Right lung (tissue), 10 donors: Measurements from ENCODE around the gene ABHD17C. TPM values are rescaled to one million over a fixed set of nuclear protein-coding genes. Genes with fewer than 3 reads are reported as not detected.
A peak's percentile ranks its signal among the peaks of the same experiment; 100 is the strongest.
"Not testable (repeated sequence)": the region's sequence is repeated elsewhere in the genome, so short reads cannot be mapped to it uniquely, and the experiment has no call there.

Source experiments
- DNase-seq, 2 donors: peaks; one replicate each; pipeline ENCODE4 v3.0.0-alpha.2; 2013
- long read RNA-seq, 8 donors: transcript quantifications; one replicate each; lab custom pipeline, GENCODE V29; 2026
- polyA plus RNA-seq, 5 donors: library from polyadenylated mRNA; unstranded; fragments of 120-200 nt; gene quantifications; one replicate each; pipeline versions ENCODE4 v1.2.1 to v1.2.3, GENCODE V29; 2013; ENCODE audit warnings: inconsistent platforms in 1 of 5, low replicate concordance in 1 of 5; ENCODE audit not compliant: insufficient read length in 5 of 5, insufficient read depth in 1 of 5

Gene ABHD17C
- polyA plus RNA-seq: 10 to 100 TPM; 21.4 to 32.0 (median 29.8) TPM
- long read RNA-seq, donor 1, transcript ABHD17C-201 (3 exons, 2,368 nt): major isoform, 23 of 32 reads
- long read RNA-seq, donor 1, partial matches to known transcripts: 9 of 32 reads
- long read RNA-seq, donor 1, other reads (novel, unspliced or antisense): 0 of 32 reads
- long read RNA-seq, donor 2, transcript ABHD17C-201 (3 exons, 2,368 nt): major isoform, 14 of 14 reads
- long read RNA-seq, donor 2, partial matches to known transcripts: 0 of 14 reads
- long read RNA-seq, donor 2, other reads (novel, unspliced or antisense): 0 of 14 reads
- long read RNA-seq, donor 3, transcript ABHD17C-201 (3 exons, 2,368 nt): major isoform, 6 of 6 reads
- long read RNA-seq, donor 3, partial matches to known transcripts: 0 of 6 reads
- long read RNA-seq, donor 3, other reads (novel, unspliced or antisense): 0 of 6 reads
- long read RNA-seq, donor 4, transcript ABHD17C-201 (3 exons, 2,368 nt): major isoform, 10 of 10 reads
- long read RNA-seq, donor 4, partial matches to known transcripts: 0 of 10 reads
- long read RNA-seq, donor 4, other reads (novel, unspliced or antisense): 0 of 10 reads
- long read RNA-seq, donor 5, transcript ABHD17C-201 (3 exons, 2,368 nt): major isoform, 8 of 15 reads
- long read RNA-seq, donor 5, partial matches to known transcripts: 7 of 15 reads
- long read RNA-seq, donor 5, other reads (novel, unspliced or antisense): 0 of 15 reads
- long read RNA-seq, donor 6, transcript ABHD17C-201 (3 exons, 2,368 nt): major isoform, 18 of 40 reads
- long read RNA-seq, donor 6, partial matches to known transcripts: 22 of 40 reads
- long read RNA-seq, donor 6, other reads (novel, unspliced or antisense): 0 of 40 reads
- long read RNA-seq, donor 7, transcript ABHD17C-201 (3 exons, 2,368 nt): major isoform, 17 of 17 reads
- long read RNA-seq, donor 7, partial matches to known transcripts: 0 of 17 reads
- long read RNA-seq, donor 7, other reads (novel, unspliced or antisense): 0 of 17 reads
- long read RNA-seq, donor 8, transcript ABHD17C-201 (3 exons, 2,368 nt): major isoform, 9 of 9 reads
- long read RNA-seq, donor 8, partial matches to known transcripts: 0 of 9 reads
- long read RNA-seq, donor 8, other reads (novel, unspliced or antisense): 0 of 9 reads

GRCh38 chr15:80695099-80695910, at the start of gene ABHD17C:
Gene ABHD17C (plus strand): TSS chr15:80695310. CDS start chr15:80695430, 120 bp downstream.
- peak; percentile 55 to 61 for DNase-seq

GRCh38 chr15:80645494-80646065, 49.5 kb upstream of the ABHD17C start:
- no peak for DNase-seq

GRCh38 chr15:80647424-80647823, 47.7 kb upstream of the ABHD17C start:
- DNase-seq: not testable (repeated sequence)

GRCh38 chr15:80654299-80654698, 40.8 kb upstream of the ABHD17C start:
- no peak for DNase-seq

GRCh38 chr15:80659375-80659774, 35.7 kb upstream of the ABHD17C start:
- no peak for DNase-seq

- no peak for DNase-seq
Measured at GRCh38 chr15:80660119-80660518, 35.0 kb upstream of the ABHD17C start.

GRCh38 chr15:80662129-80662528, 33.0 kb upstream of the ABHD17C start:
- DNase-seq: no peak

- DNase-seq: no peak
Measured at GRCh38 chr15:80662757-80663553, 32.2 kb upstream of the ABHD17C start.

- no peak for DNase-seq
Measured at GRCh38 chr15:80665151-80665550, 30.0 kb upstream of the ABHD17C start.

- no peak for DNase-seq
Measured at GRCh38 chr15:80667936-80668335, 27.2 kb upstream of the ABHD17C start.

- DNase-seq: no peak
Measured at GRCh38 chr15:80668546-80669236, 26.4 kb upstream of the ABHD17C start.

- no peak for DNase-seq
Measured at GRCh38 chr15:80669663-80670273, 25.3 kb upstream of the ABHD17C start.

GRCh38 chr15:80673561-80674244, 21.4 kb upstream of the ABHD17C start:
- no peak for DNase-seq

GRCh38 chr15:80674245-80674614, 20.9 kb upstream of the ABHD17C start:
- DNase-seq: no peak

- no peak for DNase-seq
Measured at GRCh38 chr15:80677041-80677440, 18.1 kb upstream of the ABHD17C start.

GRCh38 chr15:80679167-80679803, 15.8 kb upstream of the ABHD17C start:
- DNase-seq: no peak

- DNase-seq: no peak
Measured at GRCh38 chr15:80679804-80680175, 15.3 kb upstream of the ABHD17C start.

- no peak for DNase-seq
Measured at GRCh38 chr15:80682201-80682600, 12.9 kb upstream of the ABHD17C start.
